Astrocyte of the cerebellum (primary cell): ENCODE measurements around the gene CIDEA.

Source experiments
- DNase-seq: peaks from one replicate; pipeline ENCODE4 v3.0.0-alpha.2; 2011; ENCODE audit warnings: low read depth
- H3K4me3 ChIP-seq: 2 replicates; pipeline ENCODE4 v1.5.1; 2011; ENCODE audit warnings: mild to moderate bottlenecking, low read depth, low read length, moderate library complexity
- CTCF ChIP-seq: IDR thresholded peaks from 2 replicates; pipeline ENCODE4 v1.5.1; 2012; ENCODE audit warnings: low read length, low read depth, moderate library complexity, mild to moderate bottlenecking; ENCODE audit errors: missing control alignments
- in situ Hi-C: cut with HindIII; loops from 2 replicates; pipeline ENCODE4 v1.10.0; 2017; ENCODE audit warnings: low sequenced_read_pairs

CIDEA gene

GRCh38 chr18:12308386-12309100 is 54.4 kb downstream of the CIDEA start:
- H3K4me3 ChIP-seq, result peak overlapping the region; percentile 73
- peak; percentile 47 for DNase-seq
- in situ Hi-C loops, result no loop called here
- no peak for TF ChIP-seq CTCF

- in situ Hi-C loops, result no loop called here
- TF ChIP-seq CTCF, result no peak
Observed at GRCh38 chr18:12309683-12310198, 55.6 kb downstream of the CIDEA start.

GRCh38 chr18:12310762-12311161 is 56.6 kb downstream of the CIDEA start:
- in situ Hi-C loops, result no loop called here
- no peak overlapping the region for H3K4me3 ChIP-seq
- no peak for TF ChIP-seq CTCF
- no peak for DNase-seq

More at GRCh38 chr18:12309683-12310198, 55.6 kb downstream of the CIDEA start:
- peak overlapping the region; percentile 73 for H3K4me3 ChIP-seq
- no peak for DNase-seq

- in situ Hi-C loops, result no loop called here
- no peak overlapping the region for H3K4me3 ChIP-seq
- DNase-seq, result no peak
- no peak for TF ChIP-seq CTCF
Observed at GRCh38 chr18:12312976-12313375, 58.8 kb downstream of the CIDEA start.

- TF ChIP-seq CTCF, result no peak
- DNase-seq, result no peak
- in situ Hi-C loops, result no loop called here
- H3K4me3 ChIP-seq, result no peak overlapping the region
Observed at GRCh38 chr18:12313530-12314245, 59.5 kb downstream of the CIDEA start.

- DNase-seq, result no peak
- in situ Hi-C loops, result no loop called here
- no peak for TF ChIP-seq CTCF
- H3K4me3 ChIP-seq, result no peak overlapping the region
Observed at GRCh38 chr18:12314591-12315305, 60.6 kb downstream of the CIDEA start.
